ENCODE data around the gene RNGTT. TPM values are rescaled to one million over a fixed set of nuclear protein-coding genes. Genes with fewer than 3 reads are reported as not detected.

The RNGTT gene
- polyA plus RNA-seq, 1 donor: 9.6 TPM

GRCh38 chr6:88637761-88638545 is 325.5 kb downstream of the RNGTT start:
- no peaks in the 10 kb centered on the region for H3K27me3 ChIP-seq (ENCODE audit: control insufficient read depth, insufficient read depth, low read length)
- no peak overlapping the region for H3K27ac ChIP-seq (ENCODE audit: low read length)
- no CpG with 5 or more reads among the region's 2 CpGs for WGBS (ENCODE audit: insufficient coverage, low lambda C conversion rate)

GRCh38 chr6:88636871-88637270 is 326.5 kb downstream of the RNGTT start:
- Histone ChIP-seq H3K4me1 (ENCODE audit: control insufficient read depth, insufficient read depth, low read length) (no peaks in the 10 kb centered on the region), H3K36me3 (ENCODE audit: control insufficient read depth, insufficient read depth, low read length) (no peaks in the 10 kb centered on the region), H3K27me3 (ENCODE audit: control insufficient read depth, insufficient read depth, low read length) (no peaks in the 10 kb centered on the region), H3K4me3 (ENCODE audit: low read length) (no peak overlapping the region), H3K27ac (ENCODE audit: low read length) (no peak overlapping the region), H3K9me3 (ENCODE audit: control insufficient read depth, low read depth, low read length) (no peaks in the 10 kb centered on the region)
- no peak for DNase-seq

More at GRCh38 chr6:88637761-88638545, 325.5 kb downstream of the RNGTT start:
- H3K4me3 ChIP-seq (ENCODE audit: low read length): no peak overlapping the region
- no peaks in the 10 kb centered on the region for H3K4me1 ChIP-seq (ENCODE audit: control insufficient read depth, insufficient read depth, low read length)
- DNase-seq: no peak
- H3K9me3 ChIP-seq (ENCODE audit: control insufficient read depth, low read depth, low read length): no peaks in the 10 kb centered on the region
- no peaks in the 10 kb centered on the region for H3K36me3 ChIP-seq (ENCODE audit: control insufficient read depth, insufficient read depth, low read length)

- Histone ChIP-seq H3K27ac (ENCODE audit: low read length) (no peak overlapping the region), H3K27me3 (ENCODE audit: control insufficient read depth, insufficient read depth, low read length) (no peaks in the 10 kb centered on the region), H3K4me1 (ENCODE audit: control insufficient read depth, insufficient read depth, low read length) (no peaks in the 10 kb centered on the region), H3K9me3 (ENCODE audit: control insufficient read depth, low read depth, low read length) (no peaks in the 10 kb centered on the region), H3K36me3 (ENCODE audit: control insufficient read depth, insufficient read depth, low read length) (no peaks in the 10 kb centered on the region), H3K4me3 (ENCODE audit: low read length) (no peak overlapping the region)
- no peak for DNase-seq
- no CpG with 5 or more reads among the region's 3 CpGs for WGBS (ENCODE audit: insufficient coverage, low lambda C conversion rate)
Observed at GRCh38 chr6:88633782-88634181, 329.6 kb downstream of the RNGTT start.

GRCh38 chr6:88631830-88632229 is 331.6 kb downstream of the RNGTT start:
- Histone ChIP-seq H3K36me3 (ENCODE audit: control insufficient read depth, insufficient read depth, low read length) (no peaks in the 10 kb centered on the region), H3K4me1 (ENCODE audit: control insufficient read depth, insufficient read depth, low read length) (no peaks in the 10 kb centered on the region)

GRCh38 chr6:88629838-88630494 is 333.5 kb downstream of the RNGTT start:
- whole genome bisulfite sequencing (ENCODE audit: insufficient coverage, low lambda C conversion rate): 100% methylated on average over 1 of the region's 5 CpGs
- no peaks in the 10 kb centered on the region for H3K36me3 ChIP-seq (ENCODE audit: control insufficient read depth, insufficient read depth, low read length)
- no peaks in the 10 kb centered on the region for H3K4me1 ChIP-seq (ENCODE audit: control insufficient read depth, insufficient read depth, low read length)
- peaks cover under 1% of the 10 kb centered on the region for H3K9me3 ChIP-seq (ENCODE audit: control insufficient read depth, low read depth, low read length)
- no peak overlapping the region for H3K4me3 ChIP-seq (ENCODE audit: low read length)
- H3K27me3 ChIP-seq (ENCODE audit: control insufficient read depth, insufficient read depth, low read length): no peaks in the 10 kb centered on the region
- DNase-seq: no peak
- H3K27ac ChIP-seq (ENCODE audit: low read length): no peak overlapping the region

More at GRCh38 chr6:88631830-88632229, 331.6 kb downstream of the RNGTT start:
- H3K27ac ChIP-seq (ENCODE audit: low read length): no peak overlapping the region
- WGBS (ENCODE audit: insufficient coverage, low lambda C conversion rate): no CpG with 5 or more reads among the region's 4 CpGs
- DNase-seq: no peak
- no peak overlapping the region for H3K4me3 ChIP-seq (ENCODE audit: low read length)
- H3K27me3 ChIP-seq (ENCODE audit: control insufficient read depth, insufficient read depth, low read length): no peaks in the 10 kb centered on the region
- H3K9me3 ChIP-seq (ENCODE audit: control insufficient read depth, low read depth, low read length): no peaks in the 10 kb centered on the region

GRCh38 chr6:88626460-88626859 is 337.0 kb downstream of the RNGTT start:
- no peak overlapping the region for H3K4me3 ChIP-seq (ENCODE audit: low read length)
- WGBS (ENCODE audit: insufficient coverage, low lambda C conversion rate): 70% methylated on average over 1 of the region's 1 CpG
- no peaks in the 10 kb centered on the region for H3K4me1 ChIP-seq (ENCODE audit: control insufficient read depth, insufficient read depth, low read length)
- DNase-seq: peak; percentile 6 to 7
- H3K27ac ChIP-seq (ENCODE audit: low read length): no peak overlapping the region
- no peaks in the 10 kb centered on the region for H3K27me3 ChIP-seq (ENCODE audit: control insufficient read depth, insufficient read depth, low read length)
- H3K9me3 ChIP-seq (ENCODE audit: control insufficient read depth, low read depth, low read length): peaks cover 3% of the 10 kb centered on the region
- no peaks in the 10 kb centered on the region for H3K36me3 ChIP-seq (ENCODE audit: control insufficient read depth, insufficient read depth, low read length)

GRCh38 chr6:88623531-88623930 is 339.9 kb downstream of the RNGTT start:
- peaks cover 3% of the 10 kb centered on the region for H3K9me3 ChIP-seq (ENCODE audit: control insufficient read depth, low read depth, low read length)
- no peak overlapping the region for H3K4me3 ChIP-seq (ENCODE audit: low read length)
- H3K27me3 ChIP-seq (ENCODE audit: control insufficient read depth, insufficient read depth, low read length): no peaks in the 10 kb centered on the region
- 17% methylated on average over 1 of the region's 2 CpGs for WGBS (ENCODE audit: insufficient coverage, low lambda C conversion rate)
- DNase-seq: no peak
- H3K4me1 ChIP-seq (ENCODE audit: control insufficient read depth, insufficient read depth, low read length): no peaks in the 10 kb centered on the region
- no peak overlapping the region for H3K27ac ChIP-seq (ENCODE audit: low read length)
- H3K36me3 ChIP-seq (ENCODE audit: control insufficient read depth, insufficient read depth, low read length): no peaks in the 10 kb centered on the region

GRCh38 chr6:88619951-88620350 is 343.5 kb downstream of the RNGTT start:
- WGBS (ENCODE audit: insufficient coverage, low lambda C conversion rate): 94% methylated on average over 5 of the region's 7 CpGs
- no peak for DNase-seq
- Histone ChIP-seq H3K4me1 (ENCODE audit: control insufficient read depth, insufficient read depth, low read length) (no peaks in the 10 kb centered on the region), H3K36me3 (ENCODE audit: control insufficient read depth, insufficient read depth, low read length) (no peaks in the 10 kb centered on the region), H3K27ac (ENCODE audit: low read length) (no peak overlapping the region), H3K27me3 (ENCODE audit: control insufficient read depth, insufficient read depth, low read length) (no peaks in the 10 kb centered on the region), H3K4me3 (ENCODE audit: low read length) (no peak overlapping the region), H3K9me3 (ENCODE audit: control insufficient read depth, low read depth, low read length) (peaks cover 3% of the 10 kb centered on the region)

GRCh38 chr6:88616380-88616779 is 347.0 kb downstream of the RNGTT start:
- Histone ChIP-seq H3K27ac (ENCODE audit: low read length) (no peak overlapping the region), H3K9me3 (ENCODE audit: control insufficient read depth, low read depth, low read length) (no peaks in the 10 kb centered on the region), H3K27me3 (ENCODE audit: control insufficient read depth, insufficient read depth, low read length) (no peaks in the 10 kb centered on the region), H3K4me3 (ENCODE audit: low read length) (no peak overlapping the region), H3K4me1 (ENCODE audit: control insufficient read depth, insufficient read depth, low read length) (no peaks in the 10 kb centered on the region), H3K36me3 (ENCODE audit: control insufficient read depth, insufficient read depth, low read length) (peaks cover 4% of the 10 kb centered on the region)
- no peak for DNase-seq
- WGBS (ENCODE audit: insufficient coverage, low lambda C conversion rate): 100% methylated on average over 1 of the region's 1 CpG

GRCh38 chr6:88614316-88614877 is 349.0 kb downstream of the RNGTT start:
- H3K36me3 ChIP-seq (ENCODE audit: control insufficient read depth, insufficient read depth, low read length): peaks cover 4% of the 10 kb centered on the region
- H3K27me3 ChIP-seq (ENCODE audit: control insufficient read depth, insufficient read depth, low read length): no peaks in the 10 kb centered on the region
- H3K4me3 ChIP-seq (ENCODE audit: low read length): no peak overlapping the region
- no peak for DNase-seq
- no peak overlapping the region for H3K27ac ChIP-seq (ENCODE audit: low read length)
- WGBS (ENCODE audit: insufficient coverage, low lambda C conversion rate): no CpG with 5 or more reads among the region's 3 CpGs
- no peaks in the 10 kb centered on the region for H3K4me1 ChIP-seq (ENCODE audit: control insufficient read depth, insufficient read depth, low read length)
- no peaks in the 10 kb centered on the region for H3K9me3 ChIP-seq (ENCODE audit: control insufficient read depth, low read depth, low read length)
